Cardiac fibroblast (primary cell): Measurements from ENCODE around the gene GLG1.

Source experiments
- DNase-seq, 2 donors: peaks; one replicate each; pipeline versions ENCODE4 v3.0.0 to v3.0.0-alpha.2; 2010; ENCODE audit warnings: low read depth in 2 of 2
- H3K4me3 ChIP-seq, 2 donors: replicated peaks in 1 of 2; 1 replicate in 1 of 2; 2 replicates in 1 of 2; pipeline ENCODE4 v1.5.1; 2011; ENCODE audit warnings: low read depth in 2 of 2, low read length in 2 of 2, mild to moderate bottlenecking in 2 of 2, moderate library complexity in 1 of 2
- TF ChIP-seq, protein P1 (sequence below): IDR thresholded peaks from one replicate; pipeline ENCODE4 v1.5.1; 2011; ENCODE audit warnings: low read depth, mild to moderate bottlenecking, low read length, inconsistent platforms

The GLG1 gene

GRCh38 chr16:74625500-74626350, 18.8 kb upstream of the GLG1 start:
- no peak for DNase-seq
- no peak overlapping the region for H3K4me3 ChIP-seq
- TF ChIP-seq, protein P1, sequence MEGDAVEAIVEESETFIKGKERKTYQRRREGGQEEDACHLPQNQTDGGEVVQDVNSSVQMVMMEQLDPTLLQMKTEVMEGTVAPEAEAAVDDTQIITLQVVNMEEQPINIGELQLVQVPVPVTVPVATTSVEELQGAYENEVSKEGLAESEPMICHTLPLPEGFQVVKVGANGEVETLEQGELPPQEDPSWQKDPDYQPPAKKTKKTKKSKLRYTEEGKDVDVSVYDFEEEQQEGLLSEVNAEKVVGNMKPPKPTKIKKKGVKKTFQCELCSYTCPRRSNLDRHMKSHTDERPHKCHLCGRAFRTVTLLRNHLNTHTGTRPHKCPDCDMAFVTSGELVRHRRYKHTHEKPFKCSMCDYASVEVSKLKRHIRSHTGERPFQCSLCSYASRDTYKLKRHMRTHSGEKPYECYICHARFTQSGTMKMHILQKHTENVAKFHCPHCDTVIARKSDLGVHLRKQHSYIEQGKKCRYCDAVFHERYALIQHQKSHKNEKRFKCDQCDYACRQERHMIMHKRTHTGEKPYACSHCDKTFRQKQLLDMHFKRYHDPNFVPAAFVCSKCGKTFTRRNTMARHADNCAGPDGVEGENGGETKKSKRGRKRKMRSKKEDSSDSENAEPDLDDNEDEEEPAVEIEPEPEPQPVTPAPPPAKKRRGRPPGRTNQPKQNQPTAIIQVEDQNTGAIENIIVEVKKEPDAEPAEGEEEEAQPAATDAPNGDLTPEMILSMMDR, result no peak

- no peak for DNase-seq
- TF ChIP-seq, protein P1, result no peak
- no peak overlapping the region for H3K4me3 ChIP-seq
Observed at GRCh38 chr16:74623839-74624235, 16.9 kb upstream of the GLG1 start.

DNA sequence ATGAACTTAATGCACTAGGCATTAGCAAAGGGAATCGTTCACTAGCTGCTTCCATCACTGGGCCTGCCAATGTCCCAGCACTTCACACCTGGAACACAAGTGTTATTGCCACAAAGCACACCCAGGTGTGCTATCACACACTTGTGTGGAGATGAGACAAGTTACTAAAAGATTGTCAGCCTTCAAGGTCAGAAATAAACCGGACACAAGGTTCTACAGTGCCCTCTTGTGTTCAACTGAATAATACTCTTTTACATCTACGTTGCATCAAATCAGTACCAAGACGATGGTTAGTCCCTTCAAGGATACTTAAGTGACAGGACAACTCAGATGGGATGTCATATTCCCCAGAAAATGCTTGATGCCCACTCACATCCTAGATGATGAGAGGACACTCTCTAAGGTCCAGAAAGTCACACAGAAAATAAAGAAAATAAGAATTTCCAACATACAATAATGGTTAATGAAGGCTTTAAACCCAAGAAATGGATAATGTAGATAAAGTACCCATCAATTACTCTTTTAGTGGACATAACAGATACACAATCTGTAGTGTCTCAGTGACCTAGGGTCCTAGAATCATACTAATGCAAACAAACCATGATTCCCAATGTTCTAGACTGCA, 16.4 kb upstream of the GLG1 start:
- DNase-seq, result peak; percentile 68 to 76
- no peak overlapping the region for H3K4me3 ChIP-seq
- TF ChIP-seq, protein P1, result peak; percentile 52

GRCh38 chr16:74622005-74622404, 15.1 kb upstream of the GLG1 start:
- no peak overlapping the region for H3K4me3 ChIP-seq
- TF ChIP-seq, protein P1, result no peak
- no peak for DNase-seq

DNA sequence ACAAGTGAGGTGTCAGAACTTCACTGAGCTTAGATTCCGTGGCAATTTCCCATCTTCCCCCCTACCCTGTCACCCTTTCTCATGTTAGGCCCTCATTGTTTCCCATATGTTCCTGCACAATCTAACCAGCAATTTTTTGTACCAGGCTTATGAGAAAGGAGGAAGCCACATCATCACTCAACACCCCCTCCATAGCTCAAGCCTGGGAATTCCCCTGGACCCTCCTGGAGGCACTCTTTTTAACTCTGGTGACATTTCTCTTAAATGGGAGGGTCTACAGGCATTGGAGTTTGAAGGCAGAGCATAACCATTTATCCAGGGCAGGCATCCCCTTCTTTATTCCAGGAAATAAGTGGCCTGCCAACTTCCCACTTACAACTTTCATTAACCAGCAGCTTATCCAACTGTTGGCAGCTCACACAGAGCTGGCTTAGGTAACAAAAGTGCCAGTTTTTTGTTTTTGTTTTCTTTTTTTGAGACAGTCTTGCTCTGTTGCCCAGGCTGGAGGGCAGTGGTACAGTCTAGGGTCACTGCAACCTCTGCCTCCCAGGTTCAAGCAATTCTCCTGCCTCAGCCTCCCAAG, 10.4 kb upstream of the GLG1 start:
- no peak for DNase-seq
- TF ChIP-seq, protein P1, result no peak
- no peak overlapping the region for H3K4me3 ChIP-seq

DNA sequence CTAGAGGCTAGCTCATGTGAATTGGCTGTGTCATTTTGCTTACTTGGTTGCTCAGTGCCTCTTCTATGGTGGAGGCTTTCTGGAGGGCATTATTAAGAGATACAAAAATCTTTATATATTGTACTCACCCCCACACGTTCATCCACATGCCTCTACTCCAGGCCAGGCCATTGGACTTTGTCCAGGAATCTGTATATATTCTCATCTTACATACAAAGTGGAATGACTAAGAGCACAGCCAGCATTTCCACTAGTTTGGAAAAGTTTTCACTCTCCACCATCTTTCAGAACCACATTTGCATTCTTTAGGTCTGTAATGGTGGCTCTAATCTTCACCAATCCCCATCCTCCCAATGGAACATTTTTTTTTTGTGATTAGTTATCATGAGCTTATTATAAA, 4.8 kb upstream of the GLG1 start:
- peak in 1 of 2 donors; percentile 24 for DNase-seq
- TF ChIP-seq, protein P1, result no peak
- H3K4me3 ChIP-seq, result no peak overlapping the region
